GM12878 (cell line): ENCODE results near the gene GPM6B. TPM values are rescaled to one million over a fixed set of nuclear protein-coding genes. Genes with fewer than 3 reads are reported as not detected.

Source experiments
- CTCF ChIP-seq, 3 experiments: IDR thresholded peaks in 2 of 3; conservative IDR thresholded peaks in 1 of 3; 2 replicates each; pipeline ENCODE4 v1.5.1; 2011; ENCODE audit warnings: low read depth in 3 of 3, low read length in 3 of 3, mild to moderate bottlenecking in 3 of 3, control low read depth in 2 of 3, moderate library complexity in 2 of 3, inconsistent platforms in 1 of 3, mixed read lengths in 1 of 3; ENCODE audit not compliant: control insufficient read depth in 2 of 3, insufficient read depth in 1 of 3; ENCODE audit errors: extremely low read depth in 1 of 3
- E4F1 ChIP-seq: fragments of 450-650 bp; IDR thresholded peaks from 2 replicates; pipeline ENCODE4 v1.6.1; 2018; ENCODE audit warnings: borderline replicate concordance, mild to moderate bottlenecking; ENCODE audit not compliant: partially characterized antibody
- EED ChIP-seq: sonication (generic); IDR thresholded peaks from 2 replicates; pipeline ENCODE4 v1.6.1; 2016; ENCODE audit warnings: antibody characterized with exemption, low read depth
- FOXM1 ChIP-seq: IDR thresholded peaks from 2 replicates; pipeline ENCODE4 v1.6.1; 2012; ENCODE audit warnings: low read depth, mild to moderate bottlenecking, inconsistent platforms, low read length, moderate library complexity
- IRF3 ChIP-seq: fragments of 450-650 bp; IDR thresholded peaks from 2 replicates; pipeline ENCODE4 v1.6.1; 2014; ENCODE audit warnings: mild to moderate bottlenecking
- MLLT1 ChIP-seq: fragments of 450-650 bp; IDR thresholded peaks from 2 replicates; pipeline ENCODE4 v1.6.1; 2016; ENCODE audit warnings: mild to moderate bottlenecking
- POU2F2 ChIP-seq: IDR thresholded peaks from 3 replicates; pipeline ENCODE4 v1.6.1; 2011; ENCODE audit warnings: low read depth, mild to moderate bottlenecking, low read length, borderline replicate concordance
- PRDM15 ChIP-seq: fragments of 450-650 bp; formaldehyde crosslinking; IDR thresholded peaks from 2 replicates; pipeline ENCODE4 v1.4.0; 2020; ENCODE audit warnings: mild to moderate bottlenecking, moderate library complexity
- SMAD1 ChIP-seq: fragments of 450-650 bp; IDR thresholded peaks from 2 replicates; pipeline ENCODE4 v1.6.1; 2018; ENCODE audit warnings: mild to moderate bottlenecking, low read depth; ENCODE audit not compliant: partially characterized antibody
- SMC3 ChIP-seq: IDR thresholded peaks from 2 replicates; pipeline ENCODE4 v1.6.1; 2011; ENCODE audit warnings: low read length, improper control_type of control experiment, borderline replicate concordance
- TARDBP ChIP-seq: IDR thresholded peaks from 2 replicates; pipeline ENCODE4 v1.6.1; 2016; ENCODE audit warnings: borderline replicate concordance
- TCF12 ChIP-seq: IDR thresholded peaks from 2 replicates; pipeline ENCODE4 v1.6.1; 2011; ENCODE audit warnings: low read depth, mild to moderate bottlenecking, low read length
- YY1 ChIP-seq: IDR thresholded peaks from 2 replicates; pipeline ENCODE4 v1.6.1; 2011; ENCODE audit warnings: low read depth, mild to moderate bottlenecking, low read length
- polyA plus RNA-seq, 11 experiments: library from polyadenylated mRNA; depleted of rRNA in 4 of 11; unstranded in 6 of 11; stranded (reverse) in 5 of 11; fragments of >200 nt; fragmentation: Nextera tagmentation in 4 of 11; fragmentation: Illumina TruSeq in 1 of 11; extraction: Ambion mirVana in 4 of 11; extraction: Trizol in 1 of 11; gene quantifications; 1 replicate in 1 of 11; 2 replicates in 10 of 11; pipeline versions ENCODE4 v1.2.1 to v1.2.3, GENCODE V29; 2011 to 2016; ENCODE audit warnings: inconsistent platforms in 2 of 11, missing spikeins in 2 of 11, low read depth in 1 of 11
- total RNA-seq, 4 experiments: library from RNA; depleted of rRNA in 3 of 4; stranded (reverse); fragments of >200 nt in 3 of 4; fragmentation: Illumina TruSeq in 1 of 4; extraction: Trizol in 1 of 4; gene quantifications; 2 replicates each; pipeline versions ENCODE4 v1.2.1 to v1.2.3, GENCODE V29; 2013 to 2021

GPM6B gene
- total and polyA plus RNA-seq, 10 of the 15 experiments (the other 5 are each of a cell fraction or from before 2014, with no cell fraction given): 0.01 to 2.6 (median 0.37) TPM; not detected in 2

GRCh38 chrX:13750204-13750603 is 66.7 kb downstream of the GPM6B start (continued):
- TF ChIP-seq SMAD1 (no peak), FOXM1 (0 out of 2 replicates have a peak, but pooled peaks have one; percentile 21), SMC3 (peak; percentile 77; the same call in 1 of the 2 replicates), TARDBP (no peak), CTCF (IDR thresholded peaks at IDR 0.05 in 2 of 3, conservative IDR thresholded peaks at IDR 0.05 in 1 of 3; ENCODE audit: control insufficient read depth in 2 of 3, extremely low read depth in 1 of 3, insufficient read depth in 1 of 3, low read depth in 3 of 3, low read length in 3 of 3) (peak; percentile 65 to 74 (median 70)), TCF12 (no peak), POU2F2 (no peak), YY1 (0 out of 2 replicates have a peak, but pooled peaks have one; percentile 42), MLLT1 (no peak), PRDM15 (CRISPR knock-in tag) (no peak), EED (no peak), IRF3 (no peak), E4F1 (no peak)
- TF ChIP-seq, all 136 proteins: peak for 6
